Kidney capillary endothelial cell (primary cell): ENCODE results near the gene PPA1.
"Not testable (repeated sequence)": the region's sequence is repeated elsewhere in the genome, so short reads cannot be mapped to it uniquely, and the experiment has no call there.

ENCODE experiments used
- DNase-seq: peaks from one replicate; pipeline ENCODE4 v3.0.0-alpha.2; 2018; ENCODE audit warnings: low spot score

The PPA1 gene

DNA sequence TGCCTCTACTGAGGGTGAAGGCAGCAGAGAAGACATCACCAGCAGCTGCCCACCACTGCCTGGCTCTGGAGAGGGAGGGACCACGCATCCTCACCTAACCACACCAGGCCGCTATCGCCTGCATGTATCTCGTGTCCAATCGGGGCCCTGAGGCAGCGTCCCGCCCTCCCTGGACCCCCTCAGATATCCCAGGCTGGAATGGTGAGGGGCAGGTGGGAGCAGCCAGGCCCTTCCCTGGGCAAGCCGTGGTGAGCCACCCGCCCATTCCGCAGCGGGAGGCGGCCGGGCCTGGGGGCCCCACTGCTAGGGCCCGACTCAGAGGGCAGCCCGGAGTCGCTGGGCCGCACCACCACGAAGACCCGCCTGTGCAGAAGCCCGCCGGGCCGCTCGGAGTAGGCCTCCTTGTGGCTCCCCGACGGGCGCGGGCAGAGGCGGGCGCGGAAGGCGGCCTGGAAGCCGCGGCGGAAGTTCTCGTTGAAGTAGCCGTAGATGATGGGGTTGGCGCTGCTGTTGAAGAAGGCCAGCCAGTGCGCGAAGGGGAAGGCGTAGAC is 21.6 kb upstream of the PPA1 start:
- no peak for DNase-seq

- no peak for DNase-seq
These were observed 20.9 kb upstream of the PPA1 start for GRCh38 chr10:70253878-70254765.

DNA sequence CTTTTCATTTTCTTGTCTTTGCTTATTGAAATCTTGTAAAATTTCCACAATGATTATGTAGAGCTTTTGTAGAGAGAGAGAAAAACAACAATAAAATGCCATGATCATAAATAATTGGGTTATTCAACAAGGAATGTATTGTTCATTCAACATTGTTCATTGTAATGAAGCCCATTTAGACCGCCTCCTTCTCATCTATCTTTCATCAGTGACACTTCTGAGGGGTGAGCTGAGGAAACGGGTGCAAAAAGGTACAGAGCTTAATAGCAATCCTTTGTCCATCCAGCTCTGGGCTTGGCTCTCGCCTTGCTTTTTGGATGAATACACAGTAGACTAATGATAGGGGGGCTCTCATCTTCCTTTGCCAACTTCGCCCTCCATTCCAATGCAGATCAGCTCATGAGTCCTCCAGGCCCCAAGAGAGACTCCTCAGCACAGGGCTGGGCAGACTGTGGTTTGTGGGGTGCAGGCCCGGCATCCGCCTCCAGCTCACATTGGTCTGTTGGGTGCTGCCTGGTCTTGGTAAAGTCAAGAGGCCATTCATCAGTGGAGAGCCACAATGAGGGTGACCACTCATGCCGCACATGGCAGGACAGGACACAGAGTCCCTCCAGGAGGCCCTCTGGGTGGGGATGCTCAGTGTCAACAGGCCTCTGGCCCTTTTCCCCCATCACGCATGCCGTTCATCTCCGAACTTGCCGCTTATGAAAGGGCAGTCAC is 17.9 kb upstream of the PPA1 start:
- DNase-seq: no peak

DNA sequence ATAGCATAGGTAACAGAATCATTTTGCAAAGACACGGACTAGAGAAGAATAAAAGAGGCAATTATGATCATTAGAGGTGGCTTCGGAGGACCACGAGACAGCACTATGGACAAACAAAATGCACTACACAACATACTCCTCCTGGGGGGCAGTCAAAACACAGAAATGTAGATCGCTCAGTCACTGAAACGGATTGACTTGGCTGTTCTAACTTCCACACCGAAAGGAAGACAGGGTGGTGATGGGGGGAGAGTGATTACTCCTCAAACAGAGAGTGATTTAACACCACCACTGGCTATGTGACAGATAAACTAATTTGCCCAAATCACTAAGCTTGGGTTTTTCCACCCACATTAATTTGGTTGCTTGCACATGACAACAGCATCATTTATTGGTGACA is 14.1 kb upstream of the PPA1 start:
- DNase-seq: no peak

- no peak for DNase-seq
These were observed 7.9 kb upstream of the PPA1 start for GRCh38 chr10:70241081-70241480.

DNA sequence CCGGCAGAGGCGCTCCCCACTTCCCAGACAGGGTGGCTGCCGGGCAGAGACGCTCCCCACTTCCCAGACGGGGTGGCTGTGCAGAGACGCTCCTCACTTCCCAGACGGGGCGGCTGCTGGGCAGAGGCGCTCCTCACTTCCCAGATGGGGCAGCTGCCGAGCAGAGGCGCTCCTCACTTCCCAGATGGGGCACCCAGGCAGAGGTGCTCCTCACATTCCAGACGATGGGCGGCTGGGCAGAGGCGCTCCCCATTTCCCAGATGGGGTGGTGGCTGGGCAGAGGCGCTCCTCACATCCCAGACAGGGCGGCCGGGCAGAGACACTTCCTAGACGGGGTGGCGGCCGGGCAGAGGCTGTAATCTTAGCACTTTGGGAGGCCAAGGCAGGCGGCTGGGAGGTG is 6.8 kb upstream of the PPA1 start:
- DNase-seq: not testable (repeated sequence)

GRCh38 chr10:70239077-70239976 is 6.1 kb upstream of the PPA1 start:
- DNase-seq: not testable (repeated sequence)

DNA sequence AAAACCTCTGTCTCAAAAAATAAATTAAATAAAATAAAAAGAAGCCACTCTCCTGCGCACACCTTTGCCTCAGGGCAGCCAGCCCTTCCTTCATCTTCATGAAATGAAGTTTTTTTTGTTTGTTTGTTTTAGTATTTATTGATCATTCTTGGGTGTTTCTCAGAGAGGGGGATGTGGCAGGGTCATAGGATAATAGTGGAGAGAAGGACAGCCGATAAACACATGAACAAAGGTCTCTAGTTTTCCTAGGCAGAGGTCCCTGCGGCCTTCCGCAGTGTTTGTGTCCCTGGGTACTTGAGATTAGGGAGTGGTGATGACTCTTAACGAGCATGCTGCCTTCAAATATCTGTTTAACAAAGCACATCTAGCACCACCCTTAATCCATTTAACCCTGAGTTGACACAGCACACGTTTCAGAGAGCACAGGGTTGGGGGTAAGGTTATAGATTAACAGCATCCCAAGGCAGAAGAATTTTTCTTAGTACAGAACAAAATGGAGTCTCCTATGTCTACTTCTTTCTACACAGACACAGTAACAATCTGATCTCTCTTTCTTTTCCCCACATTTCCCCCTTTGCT is 4.8 kb upstream of the PPA1 start:
- not testable (repeated sequence) for DNase-seq

- DNase-seq: no peak
These were observed 1.6 kb upstream of the PPA1 start for GRCh38 chr10:70234668-70235447.

DNA sequence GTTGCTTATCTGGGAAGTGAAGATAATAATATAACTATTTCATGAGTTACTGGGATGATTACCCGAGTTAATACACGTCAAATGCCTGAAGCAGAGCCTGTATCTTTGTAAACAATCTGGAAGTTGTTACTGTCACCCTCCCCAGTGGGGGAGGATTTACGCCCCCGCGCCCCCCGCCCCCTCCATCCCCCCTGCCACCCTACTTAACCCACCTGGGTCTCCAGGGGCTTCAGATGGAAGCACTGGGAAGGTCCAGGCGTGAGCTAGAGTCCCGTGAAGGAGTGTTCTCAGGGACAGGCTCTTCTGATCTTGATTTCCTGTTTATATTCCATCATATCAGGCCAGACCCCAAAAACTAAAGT is 691 bp upstream of the PPA1 start:
- DNase-seq: no peak

DNA sequence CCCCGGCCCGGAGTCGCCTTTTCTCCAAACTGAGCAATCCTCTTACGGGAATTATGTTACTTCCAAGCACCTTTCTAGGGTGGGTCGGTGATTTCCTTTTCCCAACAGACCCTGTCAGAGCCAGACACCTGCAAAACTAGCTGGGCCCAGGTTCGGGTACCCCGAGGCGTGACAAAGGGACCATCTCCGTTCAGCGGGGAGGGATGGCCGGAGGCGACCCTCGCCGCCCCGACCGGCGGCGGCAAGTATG is 445 bp downstream of the PPA1 start:
- no peak for DNase-seq

- no peak for DNase-seq
These were observed 922 bp downstream of the PPA1 start for GRCh38 chr10:70232155-70232858.

DNA sequence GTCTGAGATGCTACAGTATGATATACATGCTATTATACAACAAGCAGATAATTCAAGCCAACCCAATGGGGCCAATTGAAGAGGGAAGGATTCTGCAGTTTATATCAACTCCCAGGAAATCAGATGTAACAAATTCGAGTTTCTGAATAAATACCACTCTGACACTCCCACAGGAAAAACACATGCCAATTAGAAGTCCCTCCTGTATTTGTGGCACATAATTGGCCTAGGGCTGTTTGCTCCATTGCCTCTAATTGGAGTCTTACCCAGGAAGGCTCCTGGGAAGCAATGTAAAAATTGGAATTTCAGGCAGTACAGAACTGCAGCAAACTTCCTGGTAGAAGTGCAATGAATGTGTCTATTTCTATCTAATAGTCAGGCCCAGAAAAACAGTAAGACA is 4.7 kb downstream of the PPA1 start:
- DNase-seq: no peak

- DNase-seq: no peak
These were observed 5.5 kb downstream of the PPA1 start for GRCh38 chr10:70227548-70228320.

DNA sequence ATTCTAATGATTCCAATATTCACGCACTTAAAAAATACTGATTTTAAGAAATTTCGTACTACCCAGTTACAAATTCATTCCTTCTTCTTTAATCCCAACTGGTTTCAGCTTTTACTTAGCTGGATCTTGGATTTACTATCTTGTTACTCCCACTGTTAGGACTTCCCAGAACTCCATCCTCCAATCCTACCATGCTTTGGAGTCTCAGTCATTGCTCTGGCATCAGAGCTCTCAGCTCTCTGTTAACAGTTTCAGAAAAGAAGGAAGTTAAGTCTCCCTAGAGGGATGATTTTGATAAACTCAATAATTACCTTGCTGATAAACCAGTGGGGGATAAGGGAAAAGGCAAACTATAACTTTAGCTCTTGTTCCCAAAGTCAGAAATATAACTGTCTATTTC is 9.5 kb downstream of the PPA1 start:
- DNase-seq: no peak

DNA sequence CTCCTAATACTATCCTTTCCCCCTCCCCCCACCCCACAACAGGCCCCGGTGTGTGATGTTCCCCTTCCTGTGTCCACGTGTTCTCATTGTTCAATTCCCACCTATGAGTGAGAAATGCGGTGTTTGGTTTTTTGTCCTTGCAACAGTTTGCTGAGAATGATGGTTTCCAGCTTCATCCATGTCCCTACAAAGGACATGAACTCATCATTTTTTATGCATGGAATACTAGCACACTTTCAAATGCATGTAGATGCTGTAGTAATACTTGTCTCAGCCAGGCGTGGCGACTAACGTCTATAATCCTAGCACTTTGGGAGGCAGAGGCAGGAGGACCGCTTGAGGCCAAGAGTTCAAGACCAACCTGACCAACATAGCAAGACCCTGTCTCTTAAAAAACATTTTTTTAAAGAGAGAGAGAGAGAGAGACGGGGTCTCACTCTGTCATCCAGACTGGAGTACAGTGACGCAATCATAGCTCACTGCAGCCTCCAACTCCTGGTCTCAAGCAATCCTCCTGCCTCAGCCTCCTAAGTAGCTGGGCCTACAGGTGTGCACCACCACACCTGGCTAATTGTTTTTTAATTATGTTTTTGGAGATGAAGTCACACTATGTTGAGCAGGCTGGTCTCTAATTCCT is 10.3 kb downstream of the PPA1 start:
- DNase-seq: not testable (repeated sequence)

- DNase-seq: no peak
These were observed 10.9 kb downstream of the PPA1 start for GRCh38 chr10:70222340-70222794.

GRCh38 chr10:70221030-70221429 is 12.2 kb downstream of the PPA1 start:
- no peak for DNase-seq

- no peak for DNase-seq
These were observed 20.4 kb downstream of the PPA1 start for GRCh38 chr10:70212879-70213278.
